Peyer's patch (tissue), 4 donors: Measurements from ENCODE around the gene ASTN1. TPM values are rescaled to one million over a fixed set of nuclear protein-coding genes. Genes with fewer than 3 reads are reported as not detected.

ENCODE experiments used
- DNase-seq, 3 donors: peaks; one replicate each; pipeline ENCODE4 v3.0.0-alpha.2; 2017 to 2019
- H3K27ac ChIP-seq, 4 donors: fragments of 200-600 bp; sonication (generic); one replicate each; pipeline ENCODE4 v1.5.1; 2016 to 2019
- H3K27me3 ChIP-seq, 2 donors: fragments of 200-600 bp; sonication (generic); one replicate each; pipeline ENCODE4 v1.5.1; 2019
- H3K36me3 ChIP-seq, 3 donors: fragments of 200-600 bp; sonication (generic); one replicate each; pipeline ENCODE4 v1.5.1; 2016 to 2019
- H3K4me1 ChIP-seq, 4 donors: fragments of 200-600 bp; sonication (generic); one replicate each; pipeline ENCODE4 v1.5.1; 2016 to 2019
- H3K4me3 ChIP-seq, 4 donors: fragments of 200-600 bp; sonication (generic); 1 replicate in 3 of 4; 2 replicates in 1 of 4; pipeline ENCODE4 v1.5.1; 2016 to 2019; ENCODE audit warnings: mild to moderate bottlenecking in 1 of 4
- H3K9me3 ChIP-seq, 4 donors: fragments of 200-600 bp; sonication (generic); one replicate each; pipeline ENCODE4 v1.5.1; 2016 to 2019; ENCODE audit warnings: mild to moderate bottlenecking in 1 of 4
- POLR2A ChIP-seq, 2 donors: fragments of 450-650 bp; IDR thresholded peaks; one replicate each; pipeline ENCODE4 v1.5.1; 2017; ENCODE audit warnings: antibody characterized with exemption in 2 of 2, mild to moderate bottlenecking in 2 of 2, moderate library complexity in 2 of 2
- total RNA-seq, 4 donors: library from RNA; depleted of rRNA; stranded (reverse); fragments of >200 nt; gene quantifications; one replicate each; pipeline ENCODE4 v1.1.0, GENCODE V29; 2016
- TF ChIP-seq, protein P1 (sequence below), 6 experiments: fragments of 450-650 bp in 4 of 6; fragments of 200-600 bp in 2 of 6; sonication (generic) in 1 of 6; IDR thresholded peaks; one replicate each; pipeline ENCODE4 v1.5.1; 2017 to 2019; ENCODE audit warnings: antibody characterized with exemption in 6 of 6, mild to moderate bottlenecking in 3 of 6, moderate library complexity in 1 of 6

The ASTN1 gene
- total RNA-seq, 4 donors from 2014 or later = 0.28 TPM; not detected in 3

DNA sequence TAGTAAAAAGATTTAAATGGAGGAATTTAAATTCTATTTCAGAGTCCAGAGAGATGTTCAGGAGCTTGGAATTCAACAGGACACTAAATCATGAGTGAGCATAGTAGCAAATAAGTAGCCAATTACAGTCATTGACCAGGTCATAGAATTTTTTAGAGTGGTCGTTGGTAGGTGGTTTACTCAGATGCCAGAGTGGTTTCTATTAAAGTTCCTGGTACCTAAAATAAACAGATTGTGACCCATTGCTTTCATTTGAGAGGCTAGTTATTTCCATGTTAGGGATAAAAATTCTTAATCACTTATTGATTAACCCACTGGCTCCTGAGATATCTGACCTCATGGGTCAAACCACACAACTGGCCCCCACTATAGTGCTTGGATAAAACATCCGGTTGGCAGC lies 201.3 kb downstream of the ASTN1 start:
- H3K4me1 ChIP-seq = no peaks in the 10 kb centered on the region
- H3K9me3 ChIP-seq = no peaks in the 10 kb centered on the region
- no peak overlapping the region for H3K27ac ChIP-seq
- no peak for TF ChIP-seq POLR2A (IDR thresholded peaks at IDR 0.05)
- TF ChIP-seq, protein P1, sequence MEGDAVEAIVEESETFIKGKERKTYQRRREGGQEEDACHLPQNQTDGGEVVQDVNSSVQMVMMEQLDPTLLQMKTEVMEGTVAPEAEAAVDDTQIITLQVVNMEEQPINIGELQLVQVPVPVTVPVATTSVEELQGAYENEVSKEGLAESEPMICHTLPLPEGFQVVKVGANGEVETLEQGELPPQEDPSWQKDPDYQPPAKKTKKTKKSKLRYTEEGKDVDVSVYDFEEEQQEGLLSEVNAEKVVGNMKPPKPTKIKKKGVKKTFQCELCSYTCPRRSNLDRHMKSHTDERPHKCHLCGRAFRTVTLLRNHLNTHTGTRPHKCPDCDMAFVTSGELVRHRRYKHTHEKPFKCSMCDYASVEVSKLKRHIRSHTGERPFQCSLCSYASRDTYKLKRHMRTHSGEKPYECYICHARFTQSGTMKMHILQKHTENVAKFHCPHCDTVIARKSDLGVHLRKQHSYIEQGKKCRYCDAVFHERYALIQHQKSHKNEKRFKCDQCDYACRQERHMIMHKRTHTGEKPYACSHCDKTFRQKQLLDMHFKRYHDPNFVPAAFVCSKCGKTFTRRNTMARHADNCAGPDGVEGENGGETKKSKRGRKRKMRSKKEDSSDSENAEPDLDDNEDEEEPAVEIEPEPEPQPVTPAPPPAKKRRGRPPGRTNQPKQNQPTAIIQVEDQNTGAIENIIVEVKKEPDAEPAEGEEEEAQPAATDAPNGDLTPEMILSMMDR (IDR thresholded peaks at IDR 0.05) = no peak
- DNase-seq = no peak
- no peaks in the 10 kb centered on the region for H3K36me3 ChIP-seq
- H3K4me3 ChIP-seq = no peak overlapping the region
- no peaks in the 10 kb centered on the region for H3K27me3 ChIP-seq

- Histone ChIP-seq H3K36me3 (no peaks in the 10 kb centered on the region), H3K4me1 (no peaks in the 10 kb centered on the region), H3K9me3 (no peaks in the 10 kb centered on the region), H3K4me3 (no peak overlapping the region), H3K27ac (no peak overlapping the region), H3K27me3 (no peaks in the 10 kb centered on the region)
- no peak for DNase-seq
- no peak for TF ChIP-seq POLR2A (IDR thresholded peaks at IDR 0.05)
- TF ChIP-seq, protein P1 (IDR thresholded peaks at IDR 0.05) = no peak
These were observed 202.8 kb downstream of the ASTN1 start for GRCh38 chr1:176961678-176962077.

GRCh38 chr1:176959191-176959820 lies 205.2 kb downstream of the ASTN1 start:
- Histone ChIP-seq H3K36me3 (no peaks in the 10 kb centered on the region), H3K4me3 (no peak overlapping the region), H3K4me1 (no peaks in the 10 kb centered on the region), H3K9me3 (no peaks in the 10 kb centered on the region), H3K27me3 (no peaks in the 10 kb centered on the region), H3K27ac (no peak overlapping the region)
- no peak for DNase-seq
- TF ChIP-seq POLR2A (IDR thresholded peaks at IDR 0.05) = no peak
- TF ChIP-seq, protein P1 (IDR thresholded peaks at IDR 0.05) = no peak

GRCh38 chr1:176957603-176958002 lies 206.9 kb downstream of the ASTN1 start:
- H3K9me3 ChIP-seq = no peaks in the 10 kb centered on the region
- no peaks in the 10 kb centered on the region for H3K4me1 ChIP-seq
- H3K4me3 ChIP-seq = no peak overlapping the region
- H3K27me3 ChIP-seq = no peaks in the 10 kb centered on the region
- no peak overlapping the region for H3K27ac ChIP-seq
- H3K36me3 ChIP-seq = no peaks in the 10 kb centered on the region
- no peak for TF ChIP-seq POLR2A (IDR thresholded peaks at IDR 0.05)
- TF ChIP-seq, protein P1 (IDR thresholded peaks at IDR 0.05) = no peak
- DNase-seq = no peak

GRCh38 chr1:176954242-176954641 lies 210.3 kb downstream of the ASTN1 start:
- Histone ChIP-seq H3K27ac (no peak overlapping the region), H3K4me3 (no peak overlapping the region), H3K9me3 (no peaks in the 10 kb centered on the region), H3K4me1 (no peaks in the 10 kb centered on the region), H3K27me3 (no peaks in the 10 kb centered on the region), H3K36me3 (no peaks in the 10 kb centered on the region)
- DNase-seq = no peak
- TF ChIP-seq, protein P1 (IDR thresholded peaks at IDR 0.05) = no peak
- no peak for TF ChIP-seq POLR2A (IDR thresholded peaks at IDR 0.05)
